NCI-H510A treated with DMSO at 0.1 percent for 48 hours (cell line): ENCODE measurements around the gene RNF111.

ENCODE experiments used
- DNase-seq: peaks from one replicate; lab custom pipeline; 2025; lab: John Stamatoyannopoulos, UW

The RNF111 gene

DNA sequence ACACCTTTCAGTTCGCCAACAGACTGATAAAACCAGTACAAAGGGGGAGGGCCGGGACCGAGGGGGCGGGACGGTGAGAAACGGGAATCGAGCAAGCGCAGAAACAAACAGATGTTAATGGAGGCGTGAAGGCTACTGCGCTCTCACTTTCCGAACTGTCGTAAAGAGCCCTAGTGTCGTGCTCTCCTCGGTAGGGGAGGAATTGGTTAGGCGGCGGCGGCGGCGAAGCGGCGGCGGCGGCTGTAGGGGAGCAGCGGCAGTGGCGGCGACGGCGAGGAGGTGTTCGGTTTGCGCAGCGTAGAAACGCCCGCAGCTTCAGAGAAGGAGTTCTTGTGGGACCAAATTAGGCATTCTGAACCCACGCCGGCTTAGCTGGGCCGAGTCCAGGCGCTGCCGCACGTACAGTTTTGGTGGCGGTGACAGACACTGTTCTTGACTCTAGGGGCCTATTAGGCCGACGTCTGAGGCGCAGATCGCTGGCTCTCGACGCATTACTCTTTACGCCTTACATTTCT, at the start of gene RNF111:
RNF111 (plus strand) TSS at position 173 of the 515 bp plus-strand sequence. CDS start 43,160 bp downstream, outside the sequence.
- peak; percentile 88 for DNase-seq

DNA sequence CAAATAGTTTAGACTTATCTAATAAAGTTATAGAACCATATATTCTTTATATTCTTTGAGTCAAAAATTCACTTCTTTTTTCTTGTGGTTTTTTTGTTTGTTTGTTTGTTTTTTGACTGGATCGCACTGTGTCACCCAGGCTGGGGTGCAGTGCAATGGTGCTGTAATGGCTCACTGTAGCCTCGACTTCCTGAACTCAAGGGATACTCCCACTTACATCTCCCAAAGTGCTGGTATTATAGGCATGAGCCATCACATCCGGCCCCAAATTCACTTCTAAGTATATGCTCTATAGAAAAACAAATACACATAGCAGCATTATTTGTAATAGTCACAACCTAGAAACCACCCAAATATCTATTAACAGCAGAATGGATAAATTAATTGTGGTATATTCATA, 40.3 kb upstream of the RNF111 start:
- no peak for DNase-seq

DNA sequence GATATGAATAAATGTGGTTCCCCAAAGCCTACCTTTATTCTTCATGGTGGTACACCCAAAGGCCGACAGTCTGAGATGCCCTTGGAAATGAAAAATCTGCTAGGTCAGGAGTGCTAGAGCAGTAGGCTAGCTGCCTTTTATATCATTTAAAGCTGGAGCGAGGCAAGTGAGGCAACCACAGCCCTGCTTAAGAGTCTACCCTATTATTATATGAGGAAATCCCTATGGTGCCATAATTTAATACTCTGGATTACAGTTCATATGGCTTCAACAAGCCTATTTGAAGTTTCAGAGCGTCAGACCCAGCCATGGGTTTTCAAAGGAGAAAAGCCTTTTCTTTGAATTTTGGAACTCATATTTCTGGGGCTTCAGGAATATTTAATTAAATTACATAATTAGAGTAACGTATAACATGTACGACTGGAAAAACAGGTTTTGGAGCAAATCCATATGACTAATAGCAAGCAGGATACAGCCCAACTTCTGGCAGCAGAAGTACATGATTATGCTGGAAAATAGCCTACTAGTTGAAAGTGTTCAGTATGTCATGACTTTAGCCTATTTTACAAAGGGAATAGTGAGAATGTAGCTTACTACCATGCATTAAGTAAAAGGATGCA, 36.0 kb upstream of the RNF111 start:
- peak; percentile 40 for DNase-seq

DNA sequence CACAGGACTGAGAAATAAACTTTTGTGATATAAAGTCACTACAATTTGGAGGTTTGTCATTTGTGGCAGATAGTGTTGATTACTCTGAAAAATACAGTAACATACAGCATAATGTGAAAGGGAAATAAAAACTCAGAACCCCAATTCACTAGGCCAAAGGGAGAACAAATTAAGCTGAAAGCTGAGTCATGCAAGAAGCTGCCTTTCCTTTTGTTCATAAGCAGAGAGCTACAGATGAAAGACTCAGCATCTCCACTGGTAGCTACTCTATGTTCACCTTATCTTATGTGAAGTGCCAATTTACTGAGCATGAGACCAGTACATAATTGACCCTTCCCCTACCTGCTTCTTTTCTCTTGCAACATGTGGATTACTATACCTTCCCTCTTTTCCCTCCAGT, 34.7 kb upstream of the RNF111 start:
- peak; percentile 5 for DNase-seq

DNA sequence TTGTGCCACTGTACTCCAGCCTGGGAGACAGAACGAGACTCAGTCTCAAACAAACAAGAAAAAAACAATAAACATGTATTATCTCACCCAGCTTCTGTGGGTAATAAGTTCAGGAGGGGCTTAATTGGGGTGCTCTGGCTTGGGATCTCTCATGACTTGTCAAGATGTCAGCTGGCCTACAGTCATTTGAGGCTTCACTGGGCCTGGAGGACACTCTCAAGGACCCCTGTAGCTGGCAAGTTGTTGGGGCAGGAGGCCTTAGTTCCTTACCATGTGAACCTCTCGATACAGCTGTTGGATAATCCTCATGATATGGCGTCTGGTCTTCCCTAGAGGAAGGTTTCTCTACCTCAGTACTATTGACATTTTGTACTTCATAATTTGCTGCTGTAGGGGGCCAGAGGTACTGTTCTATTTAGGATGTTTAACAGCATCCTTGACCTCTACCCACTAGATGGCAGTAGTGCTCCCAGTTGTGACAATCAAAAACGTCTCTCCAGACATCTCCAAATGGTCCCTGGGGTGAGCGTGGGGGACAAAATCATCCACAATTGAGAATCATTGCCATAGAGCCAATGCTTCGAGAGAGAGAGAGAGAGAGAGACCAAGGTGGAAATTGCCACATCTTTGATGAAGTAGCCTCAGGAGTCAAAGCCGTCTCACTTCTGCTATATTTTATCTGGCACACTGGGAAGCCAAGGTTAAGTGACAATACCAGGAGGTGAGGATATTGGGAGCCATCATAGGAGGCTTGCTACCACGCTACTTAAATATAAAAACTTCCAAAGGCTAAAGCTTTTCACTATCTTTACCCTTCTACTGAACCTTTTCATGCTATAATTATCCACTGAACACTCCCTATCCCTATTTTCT, 30.1 kb upstream of the RNF111 start:
- peak; percentile 48 for DNase-seq

DNA sequence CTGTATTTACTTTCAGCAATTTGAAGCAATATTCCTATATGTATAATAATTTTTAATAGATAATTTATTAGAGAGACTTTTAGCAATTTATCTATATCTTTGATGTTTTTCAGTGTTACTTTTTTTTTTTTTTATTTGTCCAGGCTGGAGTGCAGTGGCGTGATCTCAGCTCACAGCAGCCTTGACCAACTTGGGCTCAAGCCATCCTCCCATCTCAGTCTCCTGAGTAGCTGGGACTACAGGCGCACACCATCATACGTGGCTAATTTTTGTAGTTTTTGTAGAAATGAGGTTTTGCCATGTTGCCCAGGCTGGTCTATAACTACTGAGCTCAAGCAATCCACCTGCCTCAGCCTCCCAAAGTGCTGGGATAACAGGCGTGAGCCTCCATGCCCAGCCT, 28.7 kb upstream of the RNF111 start:
- no peak for DNase-seq

DNA sequence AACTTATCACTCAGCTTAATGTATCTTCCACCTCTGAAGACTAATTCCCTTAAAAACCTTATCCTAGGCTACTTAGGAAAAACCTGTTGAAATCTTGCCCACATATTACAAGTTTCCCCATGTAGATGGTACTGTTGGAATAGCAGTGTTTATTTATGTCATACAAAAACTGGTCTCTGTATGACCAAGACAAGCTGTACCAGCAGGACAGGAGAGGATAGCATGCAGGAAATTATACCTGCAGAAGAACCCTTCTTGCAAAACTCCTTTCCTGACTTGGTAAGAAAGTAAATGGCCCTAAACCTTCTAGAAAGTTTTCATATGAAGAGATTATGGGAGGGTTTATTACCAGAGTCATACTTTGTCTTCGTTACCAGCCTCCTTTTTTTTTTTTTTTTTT, 25.3 kb upstream of the RNF111 start:
- no peak for DNase-seq

DNA sequence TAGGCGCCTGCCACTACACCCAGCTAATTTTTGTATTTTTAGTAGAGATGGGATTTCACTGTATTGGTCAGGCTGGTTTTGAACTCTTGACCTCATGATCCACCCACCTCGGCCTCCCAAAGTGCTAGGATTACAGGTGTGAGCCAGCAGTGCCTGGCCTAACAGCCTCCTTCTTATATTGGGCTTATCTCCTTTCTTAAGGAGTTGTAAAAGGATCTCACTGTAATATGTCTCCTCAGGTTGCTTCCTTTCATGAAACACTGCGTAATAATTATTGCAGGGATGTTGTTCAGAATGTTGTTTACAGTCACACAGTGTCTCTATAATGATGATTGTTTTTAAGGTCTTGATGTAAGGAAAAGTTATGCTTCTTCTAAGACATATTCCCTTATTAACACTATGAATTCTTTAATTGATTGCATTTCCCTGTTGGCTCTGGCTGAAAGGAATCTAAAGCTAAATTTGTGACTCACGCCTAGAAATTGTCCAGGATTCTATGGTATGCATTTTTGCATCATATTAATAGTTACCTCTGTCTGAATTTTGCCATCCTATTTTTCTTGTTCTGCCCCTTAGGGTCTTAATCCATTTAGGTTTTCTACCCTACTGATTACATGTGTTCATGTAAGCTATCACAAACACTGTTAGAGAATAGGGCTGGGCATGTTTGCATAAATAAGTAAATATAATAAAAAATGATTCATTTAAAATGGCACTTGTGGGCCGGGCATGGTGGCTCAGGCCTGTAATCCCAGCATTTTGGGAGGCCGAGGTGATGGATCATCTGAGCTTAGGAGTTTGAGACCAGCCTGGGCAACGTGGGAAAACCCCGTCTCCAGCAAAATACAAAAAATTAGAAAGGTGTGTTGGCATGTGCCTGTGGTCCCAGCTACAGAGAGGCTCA, 24.5 kb upstream of the RNF111 start:
- no peak for DNase-seq

DNA sequence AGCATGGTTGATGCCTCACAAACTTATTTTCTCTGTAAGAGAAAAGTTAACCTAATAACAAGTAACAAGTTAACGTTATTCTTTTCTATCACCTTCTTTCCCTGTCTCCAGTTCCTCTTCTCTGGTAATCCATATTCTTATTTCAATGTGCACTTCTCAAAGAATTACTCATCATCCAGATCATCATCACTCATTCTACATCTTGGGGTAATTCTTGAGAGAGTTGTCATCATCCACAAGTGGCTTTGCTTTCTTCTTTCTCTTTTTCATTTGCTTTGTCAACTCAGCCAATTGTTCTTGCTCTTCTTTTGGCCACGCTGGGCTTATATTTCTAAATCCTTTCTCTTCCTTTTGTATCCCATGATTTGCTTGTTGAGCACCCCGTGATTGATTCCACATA, 20.8 kb upstream of the RNF111 start:
- DNase-seq = no peak

GRCh38 chr15:58967479-58967878, 20.0 kb upstream of the RNF111 start:
- no peak for DNase-seq

GRCh38 chr15:58977887-58978286, 9.6 kb upstream of the RNF111 start:
- no peak for DNase-seq

- peak; percentile 17 for DNase-seq
Observed at GRCh38 chr15:58980351-58980939, 7.0 kb upstream of the RNF111 start.

GRCh38 chr15:58981808-58982475, 5.5 kb upstream of the RNF111 start:
- DNase-seq = no peak

DNA sequence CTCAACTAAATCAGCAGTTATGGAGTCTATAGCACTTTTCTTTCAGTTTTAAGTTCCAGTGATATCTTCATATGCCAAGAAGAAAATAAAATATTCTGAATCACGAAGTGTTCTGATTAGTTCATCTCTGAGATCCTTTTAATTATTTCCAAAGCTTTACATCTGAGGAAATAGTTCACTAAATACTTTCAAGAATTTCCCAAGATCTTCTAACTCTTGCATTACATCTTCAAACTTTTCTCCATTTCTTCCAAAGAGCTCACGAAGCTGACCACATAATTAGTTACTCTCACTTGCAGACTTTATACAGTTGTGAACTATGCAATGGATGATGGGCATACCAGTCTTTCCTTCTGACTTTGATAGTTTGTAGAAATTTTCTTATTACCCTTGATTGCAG, 4.2 kb upstream of the RNF111 start:
- DNase-seq = no peak

DNA sequence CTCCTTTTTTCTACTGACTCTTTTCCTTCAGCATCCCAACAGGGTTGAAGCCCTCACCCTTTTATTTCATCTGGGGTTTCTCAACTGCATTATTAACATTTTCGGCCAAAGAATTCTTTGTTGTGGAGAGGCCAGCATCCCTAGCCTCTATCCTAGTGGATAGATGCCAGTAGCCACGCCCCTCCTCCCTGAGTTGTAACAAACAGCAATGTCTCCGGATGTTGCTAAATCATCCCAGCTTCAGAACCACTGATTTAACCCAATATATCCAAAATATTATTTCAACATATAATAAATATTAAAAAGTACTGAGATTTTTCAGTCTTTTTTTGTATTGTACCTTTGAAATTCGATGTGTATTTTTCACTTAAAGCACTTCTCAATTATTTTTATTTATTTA, 2.0 kb upstream of the RNF111 start:
- no peak for DNase-seq

- DNase-seq = peak; percentile 68
Observed at GRCh38 chr15:58987036-58987435, 427 bp upstream of the RNF111 start.

- DNase-seq = peak; percentile 44
Observed at GRCh38 chr15:58988006-58988785, 733 bp downstream of the RNF111 start.

DNA sequence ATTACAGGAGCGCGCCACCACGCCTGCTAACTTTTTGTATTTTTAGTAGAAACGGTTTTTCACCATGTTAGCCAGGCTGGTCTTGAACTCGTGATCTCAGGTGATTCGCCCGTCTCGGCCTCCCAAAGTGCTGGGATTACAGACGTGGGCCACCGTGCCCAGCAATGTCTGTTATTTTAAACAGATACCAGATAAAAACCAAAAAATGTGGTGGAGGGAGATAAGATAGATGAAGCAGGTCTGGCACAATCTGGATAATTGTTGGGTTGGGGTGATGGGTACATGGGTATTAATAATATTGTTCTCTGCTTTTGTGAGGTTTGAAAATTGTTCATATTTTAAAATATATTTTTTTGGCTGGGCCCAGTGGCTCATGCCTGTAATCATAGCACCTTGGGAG, 4.7 kb downstream of the RNF111 start:
- no peak for DNase-seq

DNA sequence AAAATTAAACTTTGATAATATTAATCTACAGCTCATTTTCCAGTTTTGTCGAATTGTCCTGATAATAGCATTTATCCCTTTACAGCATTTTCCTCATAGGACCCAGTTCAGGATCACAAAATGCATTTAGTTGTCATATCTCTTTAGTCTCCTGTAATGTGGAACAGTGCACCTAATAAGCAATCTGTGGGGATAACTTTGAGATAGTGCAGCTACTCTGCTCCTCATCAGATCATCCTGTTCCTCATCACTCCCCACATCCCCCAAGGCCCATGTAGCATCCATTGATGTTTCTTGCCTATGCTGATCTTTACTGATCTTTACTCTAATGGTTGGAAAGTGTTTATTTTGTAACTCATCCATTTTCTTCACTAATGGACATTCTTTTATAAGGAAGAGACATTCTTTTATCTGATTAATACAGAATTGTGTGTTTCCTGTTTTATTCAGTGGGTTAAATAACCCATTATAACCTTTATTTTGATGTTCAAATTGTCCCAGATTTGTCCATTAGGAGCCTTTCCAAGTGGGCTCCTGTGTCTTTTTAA, 7.5 kb downstream of the RNF111 start:
- no peak for DNase-seq

GRCh38 chr15:58999694-59000093, 12.2 kb downstream of the RNF111 start:
- no peak for DNase-seq
